ENCODE results near the gene KRTAP4-11.
"Not testable (repeated sequence)": the region's sequence is repeated elsewhere in the genome, so short reads cannot be mapped to it uniquely, and the experiment has no call there.

KRTAP4-11 gene

DNA sequence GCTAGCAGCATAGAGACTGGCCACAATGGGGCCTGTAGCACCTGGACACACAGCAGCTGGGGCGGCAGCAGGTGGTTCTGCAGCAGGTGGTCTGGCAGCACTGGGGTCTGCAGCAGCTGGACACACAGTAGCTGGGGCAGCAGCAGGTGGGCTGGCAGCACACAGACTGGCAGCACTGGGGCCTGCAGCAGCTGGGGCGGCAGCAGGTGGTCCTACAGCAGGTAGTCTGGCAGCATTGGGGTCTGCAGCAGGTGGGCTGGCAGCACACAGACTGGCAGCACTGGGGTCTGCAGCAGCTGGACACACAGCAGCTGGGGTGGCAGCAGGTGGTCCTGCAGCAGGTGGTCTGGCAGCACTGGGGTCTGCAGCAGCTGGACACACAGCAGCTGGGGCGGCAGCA is 42.0 kb upstream of the KRTAP4-11 start:
- H2BK15ac ChIP-seq (ENCODE audit: low read length); H3K79me1 ChIP-seq (ENCODE audit: low read depth, low read length); H2AFZ ChIP-seq (ENCODE audit: low read length); H4K91ac ChIP-seq (ENCODE audit: low read depth, low read length, poor library complexity); H3K27ac ChIP-seq (replicated peaks; ENCODE audit: low read length); H3K27me3 ChIP-seq (ENCODE audit: control insufficient read depth in 3 of 3, insufficient read depth in 3 of 3, low read depth in 1 of 3, low read length in 3 of 3); H2BK12ac ChIP-seq (ENCODE audit: low read length); H4K8ac ChIP-seq (ENCODE audit: low read depth, low read length); H3K9me3 ChIP-seq (replicated peaks in 1 of 2; ENCODE audit: control insufficient read depth in 2 of 2, insufficient read depth in 1 of 2, low read depth in 1 of 2, low read length in 2 of 2); H2AK5ac ChIP-seq (ENCODE audit: low read depth, low read length); H3K4me1 ChIP-seq (ENCODE audit: control insufficient read depth in 2 of 2, insufficient read depth in 1 of 2, low read depth in 1 of 2, low read length in 2 of 2); H3K4me2 ChIP-seq (ENCODE audit: insufficient read depth, low read length, poor library complexity, severe bottlenecking); H3K14ac ChIP-seq (ENCODE audit: low read length); H3K36me3 ChIP-seq (replicated peaks in 1 of 2; ENCODE audit: control insufficient read depth in 2 of 2, insufficient read depth in 2 of 2, low read length in 2 of 2); H2BK5ac ChIP-seq (ENCODE audit: low read length); H2BK120ac ChIP-seq (ENCODE audit: low read depth, low read length); H3K4me3 ChIP-seq (ENCODE audit: low read length in 2 of 2); DNase-seq (ENCODE audit: low spot score): not testable (repeated sequence)
- peak overlapping the region; percentile 5 for H3K18ac ChIP-seq (ENCODE audit: low read length)
- peak overlapping the region; percentile 0 for H3K9ac ChIP-seq (ENCODE audit: low read depth, low read length, poor library complexity)
- H3K23ac ChIP-seq (ENCODE audit: low read depth, low read length, poor library complexity), result peak overlapping the region; percentile 5
- peak overlapping the region; percentile 84 for H3K4ac ChIP-seq (ENCODE audit: low read length)
- no CpG with 5 or more reads among the region's 3 CpGs for WGBS, 2 donors (ENCODE audit: extremely low coverage in 2 of 2, insufficient read length in 2 of 2, insufficient replicate concordance in 1 of 2)

DNA sequence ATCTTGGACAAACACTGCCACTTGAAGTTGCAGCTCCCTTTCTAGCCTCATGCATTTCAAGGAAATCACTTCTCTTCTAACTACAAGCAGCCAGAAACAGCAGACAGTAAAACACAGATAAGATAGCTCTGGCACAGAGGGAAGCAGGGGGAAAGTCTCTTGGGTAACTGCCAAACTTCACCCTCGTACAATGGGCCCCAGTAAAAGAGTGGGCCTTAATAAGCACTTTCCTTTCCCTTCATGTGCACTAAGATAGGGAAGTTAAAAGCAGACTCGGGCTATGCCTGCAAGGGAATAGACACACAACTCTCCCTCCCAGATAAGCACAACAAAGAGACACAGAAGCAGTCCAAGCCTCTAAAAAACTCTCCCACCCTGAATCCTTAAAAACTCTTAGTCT is 35.7 kb upstream of the KRTAP4-11 start:
- no peak overlapping the region for H3K23ac ChIP-seq (ENCODE audit: low read depth, low read length, poor library complexity)
- H2BK15ac ChIP-seq (ENCODE audit: low read length), result no peak overlapping the region
- no peaks in the 10 kb centered on the region for H3K27me3 ChIP-seq (ENCODE audit: control insufficient read depth in 3 of 3, insufficient read depth in 3 of 3, low read depth in 1 of 3, low read length in 3 of 3)
- no peaks in the 10 kb centered on the region for H3K9me3 ChIP-seq (replicated peaks in 1 of 2; ENCODE audit: control insufficient read depth in 2 of 2, insufficient read depth in 1 of 2, low read depth in 1 of 2, low read length in 2 of 2)
- H2BK12ac ChIP-seq (ENCODE audit: low read length), result no peak overlapping the region
- H2BK120ac ChIP-seq (ENCODE audit: low read depth, low read length), result no peak overlapping the region
- H3K4me1 ChIP-seq (ENCODE audit: control insufficient read depth in 2 of 2, insufficient read depth in 1 of 2, low read depth in 1 of 2, low read length in 2 of 2), result no peaks in the 10 kb centered on the region
- H3K4me2 ChIP-seq (ENCODE audit: insufficient read depth, low read length, poor library complexity, severe bottlenecking), result no peak overlapping the region
- no peak overlapping the region for H3K18ac ChIP-seq (ENCODE audit: low read length)
- H3K36me3 ChIP-seq (replicated peaks in 1 of 2; ENCODE audit: control insufficient read depth in 2 of 2, insufficient read depth in 2 of 2, low read length in 2 of 2), result no peaks in the 10 kb centered on the region
- no peak overlapping the region for H3K9ac ChIP-seq (ENCODE audit: low read depth, low read length, poor library complexity)
- DNase-seq (ENCODE audit: low spot score), result no peak
- H3K27ac ChIP-seq (replicated peaks; ENCODE audit: low read length), result no peak overlapping the region
- H3K4ac ChIP-seq (ENCODE audit: low read length), result no peak overlapping the region
- H2AFZ ChIP-seq (ENCODE audit: low read length), result no peak overlapping the region
- no CpG with 5 or more reads among the region's 2 CpGs for WGBS, 2 donors (ENCODE audit: extremely low coverage in 2 of 2, insufficient read length in 2 of 2, insufficient replicate concordance in 1 of 2)
- H2AK5ac ChIP-seq (ENCODE audit: low read depth, low read length), result no peak overlapping the region
- H4K91ac ChIP-seq (ENCODE audit: low read depth, low read length, poor library complexity), result no peak overlapping the region
- no peak overlapping the region for H4K8ac ChIP-seq (ENCODE audit: low read depth, low read length)
- no peak overlapping the region for H3K4me3 ChIP-seq (ENCODE audit: low read length in 2 of 2)
- no peaks in the 10 kb centered on the region for H3K79me1 ChIP-seq (ENCODE audit: low read depth, low read length)
- H3K14ac ChIP-seq (ENCODE audit: low read length), result no peak overlapping the region
- no peak overlapping the region for H2BK5ac ChIP-seq (ENCODE audit: low read length)

DNA sequence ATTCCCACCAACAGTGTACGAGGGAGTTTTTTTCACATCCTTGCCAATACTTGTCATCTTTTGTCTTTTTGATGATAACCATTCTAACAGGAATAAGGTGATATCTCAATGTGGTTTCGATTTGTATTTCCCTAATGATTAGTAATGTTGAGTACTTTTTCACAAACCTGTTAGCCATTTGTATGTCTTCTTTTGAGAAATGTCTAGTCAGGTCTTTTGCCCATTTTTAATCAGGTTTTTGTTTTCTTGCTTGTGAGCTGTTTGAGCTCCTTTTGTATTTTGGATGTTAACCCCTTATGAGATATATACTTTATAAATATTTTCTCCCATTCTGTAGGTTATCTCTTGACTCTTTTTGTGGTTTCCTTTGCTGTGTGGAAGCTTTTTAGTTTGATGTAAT is 33.4 kb upstream of the KRTAP4-11 start:
- H3K18ac ChIP-seq (ENCODE audit: low read length), result no peak overlapping the region
- no peak overlapping the region for H2BK12ac ChIP-seq (ENCODE audit: low read length)
- H2BK15ac ChIP-seq (ENCODE audit: low read length), result no peak overlapping the region
- H3K4me3 ChIP-seq (ENCODE audit: low read length in 2 of 2), result no peak overlapping the region
- WGBS, 2 donors (ENCODE audit: extremely low coverage in 2 of 2, insufficient read length in 2 of 2, insufficient replicate concordance in 1 of 2), result no CpG with 5 or more reads among the region's 2 CpGs
- no peak overlapping the region for H3K9ac ChIP-seq (ENCODE audit: low read depth, low read length, poor library complexity)
- H3K9me3 ChIP-seq (replicated peaks in 1 of 2; ENCODE audit: control insufficient read depth in 2 of 2, insufficient read depth in 1 of 2, low read depth in 1 of 2, low read length in 2 of 2), result no peaks in the 10 kb centered on the region
- no peak overlapping the region for H3K4me2 ChIP-seq (ENCODE audit: insufficient read depth, low read length, poor library complexity, severe bottlenecking)
- no peak for DNase-seq (ENCODE audit: low spot score)
- no peak overlapping the region for H2BK5ac ChIP-seq (ENCODE audit: low read length)
- H2BK120ac ChIP-seq (ENCODE audit: low read depth, low read length), result no peak overlapping the region
- H4K91ac ChIP-seq (ENCODE audit: low read depth, low read length, poor library complexity), result no peak overlapping the region
- H3K23ac ChIP-seq (ENCODE audit: low read depth, low read length, poor library complexity), result no peak overlapping the region
- no peaks in the 10 kb centered on the region for H3K36me3 ChIP-seq (replicated peaks in 1 of 2; ENCODE audit: control insufficient read depth in 2 of 2, insufficient read depth in 2 of 2, low read length in 2 of 2)
- no peak overlapping the region for H3K4ac ChIP-seq (ENCODE audit: low read length)
- no peak overlapping the region for H3K14ac ChIP-seq (ENCODE audit: low read length)
- H2AK5ac ChIP-seq (ENCODE audit: low read depth, low read length), result no peak overlapping the region
- no peak overlapping the region for H2AFZ ChIP-seq (ENCODE audit: low read length)
- no peaks in the 10 kb centered on the region for H3K27me3 ChIP-seq (ENCODE audit: control insufficient read depth in 3 of 3, insufficient read depth in 3 of 3, low read depth in 1 of 3, low read length in 3 of 3)
- no peaks in the 10 kb centered on the region for H3K79me1 ChIP-seq (ENCODE audit: low read depth, low read length)
- H3K4me1 ChIP-seq (ENCODE audit: control insufficient read depth in 2 of 2, insufficient read depth in 1 of 2, low read depth in 1 of 2, low read length in 2 of 2), result no peaks in the 10 kb centered on the region
- no peak overlapping the region for H4K8ac ChIP-seq (ENCODE audit: low read depth, low read length)
- no peak overlapping the region for H3K27ac ChIP-seq (replicated peaks; ENCODE audit: low read length)

DNA sequence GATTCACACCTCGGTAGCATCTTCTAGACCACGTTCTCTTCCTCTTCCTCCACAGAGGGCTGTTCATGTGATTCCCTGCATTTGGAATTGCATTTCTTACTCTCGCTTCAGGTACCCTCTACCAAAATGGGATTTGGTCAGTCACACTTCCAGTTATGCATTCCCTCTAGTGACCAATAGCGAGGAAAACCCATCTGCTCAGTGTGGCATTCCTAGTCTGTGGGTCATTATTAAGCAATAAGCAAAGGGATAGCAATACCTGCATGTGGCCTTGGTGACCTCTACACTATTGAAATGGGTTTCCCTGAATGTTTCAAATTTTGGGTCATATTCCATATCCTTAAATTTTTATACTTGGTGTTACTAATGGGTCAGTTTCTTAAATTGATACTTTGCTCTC is 31.9 kb upstream of the KRTAP4-11 start:
- Histone ChIP-seq H3K18ac (ENCODE audit: low read length) (no peak overlapping the region), H3K4me3 (ENCODE audit: low read length in 2 of 2) (no peak overlapping the region), H2BK15ac (ENCODE audit: low read length) (no peak overlapping the region), H3K4ac (ENCODE audit: low read length) (no peak overlapping the region), H3K4me1 (ENCODE audit: control insufficient read depth in 2 of 2, insufficient read depth in 1 of 2, low read depth in 1 of 2, low read length in 2 of 2) (no peaks in the 10 kb centered on the region), H2BK12ac (ENCODE audit: low read length) (no peak overlapping the region), H2BK5ac (ENCODE audit: low read length) (no peak overlapping the region), H3K27ac (replicated peaks; ENCODE audit: low read length) (no peak overlapping the region), H3K79me1 (ENCODE audit: low read depth, low read length) (no peaks in the 10 kb centered on the region), H2AFZ (ENCODE audit: low read length) (no peak overlapping the region), H3K9me3 (replicated peaks in 1 of 2; ENCODE audit: control insufficient read depth in 2 of 2, insufficient read depth in 1 of 2, low read depth in 1 of 2, low read length in 2 of 2) (no peaks in the 10 kb centered on the region), H3K9ac (ENCODE audit: low read depth, low read length, poor library complexity) (no peak overlapping the region), H3K27me3 (ENCODE audit: control insufficient read depth in 3 of 3, insufficient read depth in 3 of 3, low read depth in 1 of 3, low read length in 3 of 3) (no peaks in the 10 kb centered on the region), H2AK5ac (ENCODE audit: low read depth, low read length) (no peak overlapping the region), H3K23ac (ENCODE audit: low read depth, low read length, poor library complexity) (no peak overlapping the region), H2BK120ac (ENCODE audit: low read depth, low read length) (no peak overlapping the region), H4K91ac (ENCODE audit: low read depth, low read length, poor library complexity) (no peak overlapping the region), H3K4me2 (ENCODE audit: insufficient read depth, low read length, poor library complexity, severe bottlenecking) (no peak overlapping the region), H4K8ac (ENCODE audit: low read depth, low read length) (no peak overlapping the region), H3K14ac (ENCODE audit: low read length) (no peak overlapping the region), H3K36me3 (replicated peaks in 1 of 2; ENCODE audit: control insufficient read depth in 2 of 2, insufficient read depth in 2 of 2, low read length in 2 of 2) (no peaks in the 10 kb centered on the region)
- WGBS, 2 donors (ENCODE audit: extremely low coverage in 2 of 2, insufficient read length in 2 of 2, insufficient replicate concordance in 1 of 2), result no CpG with 5 or more reads among the region's 4 CpGs
- no peak for DNase-seq (ENCODE audit: low spot score)
